ENCODE measurements around the gene CDK16. TPM values are rescaled to one million over a fixed set of nuclear protein-coding genes. Genes with fewer than 3 reads are reported as not detected.

CDK16 gene
- polyA plus RNA-seq, 4 donors: 48.9 to 75.8 (median 57.2) TPM

GRCh38 chrX:47189906-47190305 is 28.6 kb upstream of the CDK16 start:
- peaks cover 0 to 4% (median 0%) of the 10 kb centered on the region in 3 donors for H3K4me1 ChIP-seq (ENCODE audit: control insufficient read depth in 3 of 3, insufficient read depth in 2 of 3, low read depth in 1 of 3, low read length in 2 of 3)
- H3K27ac ChIP-seq (ENCODE audit: low read depth in 1 of 3, low read length in 2 of 3): no peak overlapping the region
- no peaks in the 10 kb centered on the region for H3K27me3 ChIP-seq (ENCODE audit: control insufficient read depth in 3 of 3, insufficient read depth in 3 of 3, low read length in 3 of 3)
- 73 to 81% (median 76%) methylated on average over 19 of the region's 19 CpGs for WGBS, 3 donors
- peaks cover 0 to 26% (median 8%) of the 10 kb centered on the region in 3 donors for H3K36me3 ChIP-seq (ENCODE audit: control insufficient read depth in 3 of 3, insufficient read depth in 2 of 3, low read depth in 1 of 3, low read length in 3 of 3)
- no peak overlapping the region for H3K4me3 ChIP-seq (ENCODE audit: low read depth in 1 of 3, low read length in 3 of 3)
- DNase-seq (no peak), FAIRE-seq (no peak)
- no peaks in the 10 kb centered on the region for H3K9me3 ChIP-seq (ENCODE audit: control insufficient read depth in 2 of 2, insufficient read depth in 1 of 2, low read depth in 1 of 2, low read length in 1 of 2)

- no peak for FAIRE-seq
- WGBS, 3 donors: 3 to 28% (median 8%) methylated on average over 36 to 40 of the region's 40 CpGs
Measured at GRCh38 chrX:47190445-47191269, 27.8 kb upstream of the CDK16 start.

GRCh38 chrX:47191331-47191730 is 27.1 kb upstream of the CDK16 start:
- H3K27ac ChIP-seq (ENCODE audit: low read depth in 1 of 3, low read length in 2 of 3): peak overlapping the region in 1 of 3 donors; percentile 85
- peak; percentile 36 to 38 for DNase-seq

More at GRCh38 chrX:47190445-47191269, 27.8 kb upstream of the CDK16 start:
- DNase-seq: peak; percentile 84 to 88
- H3K27me3 ChIP-seq (ENCODE audit: control insufficient read depth in 3 of 3, insufficient read depth in 3 of 3, low read length in 3 of 3): no peaks in the 10 kb centered on the region
- H3K27ac ChIP-seq (ENCODE audit: low read depth in 1 of 3, low read length in 2 of 3): peak overlapping the region in 1 of 3 donors; percentile 85
- peak overlapping the region; percentile 19 to 60 (median 44) for H3K4me3 ChIP-seq (ENCODE audit: low read depth in 1 of 3, low read length in 3 of 3)
- peaks cover 0 to 21% (median 5%) of the 10 kb centered on the region in 3 donors for H3K36me3 ChIP-seq (ENCODE audit: control insufficient read depth in 3 of 3, insufficient read depth in 2 of 3, low read depth in 1 of 3, low read length in 3 of 3)
- peaks cover 0 to 7% (median 0%) of the 10 kb centered on the region in 3 donors for H3K4me1 ChIP-seq (ENCODE audit: control insufficient read depth in 3 of 3, insufficient read depth in 2 of 3, low read depth in 1 of 3, low read length in 2 of 3)
- H3K9me3 ChIP-seq (ENCODE audit: control insufficient read depth in 2 of 2, insufficient read depth in 1 of 2, low read depth in 1 of 2, low read length in 1 of 2): no peaks in the 10 kb centered on the region

GRCh38 chrX:47191806-47192401 is 26.6 kb upstream of the CDK16 start:
- no peak for FAIRE-seq
- no peak for DNase-seq
- H3K36me3 ChIP-seq (ENCODE audit: control insufficient read depth in 3 of 3, insufficient read depth in 2 of 3, low read depth in 1 of 3, low read length in 3 of 3): peaks cover 0 to 18% (median 0%) of the 10 kb centered on the region in 3 donors
- no peaks in the 10 kb centered on the region for H3K9me3 ChIP-seq (ENCODE audit: control insufficient read depth in 2 of 2, insufficient read depth in 1 of 2, low read depth in 1 of 2, low read length in 1 of 2)
- peak overlapping the region in 1 of 3 donors; percentile 60 for H3K4me3 ChIP-seq (ENCODE audit: low read depth in 1 of 3, low read length in 3 of 3)
- no peaks in the 10 kb centered on the region for H3K27me3 ChIP-seq (ENCODE audit: control insufficient read depth in 3 of 3, insufficient read depth in 3 of 3, low read length in 3 of 3)
- peak overlapping the region in 1 of 3 donors; percentile 85 for H3K27ac ChIP-seq (ENCODE audit: low read depth in 1 of 3, low read length in 2 of 3)
- 38 to 49% (median 45%) methylated on average over 16 of the region's 16 CpGs for WGBS, 3 donors
- H3K4me1 ChIP-seq (ENCODE audit: control insufficient read depth in 3 of 3, insufficient read depth in 2 of 3, low read depth in 1 of 3, low read length in 2 of 3): peaks cover 0 to 15% (median 5%) of the 10 kb centered on the region in 3 donors

More at GRCh38 chrX:47191331-47191730, 27.1 kb upstream of the CDK16 start:
- FAIRE-seq: no peak
- peaks cover 0 to 13% (median 5%) of the 10 kb centered on the region in 3 donors for H3K4me1 ChIP-seq (ENCODE audit: control insufficient read depth in 3 of 3, insufficient read depth in 2 of 3, low read depth in 1 of 3, low read length in 2 of 3)
- 5 to 29% (median 8%) methylated on average over 25 to 26 of the region's 26 CpGs for WGBS, 3 donors
- no peaks in the 10 kb centered on the region for H3K9me3 ChIP-seq (ENCODE audit: control insufficient read depth in 2 of 2, insufficient read depth in 1 of 2, low read depth in 1 of 2, low read length in 1 of 2)
- peak overlapping the region; percentile 19 to 60 (median 44) for H3K4me3 ChIP-seq (ENCODE audit: low read depth in 1 of 3, low read length in 3 of 3)
- peaks cover 0 to 22% (median 1%) of the 10 kb centered on the region in 3 donors for H3K36me3 ChIP-seq (ENCODE audit: control insufficient read depth in 3 of 3, insufficient read depth in 2 of 3, low read depth in 1 of 3, low read length in 3 of 3)
- H3K27me3 ChIP-seq (ENCODE audit: control insufficient read depth in 3 of 3, insufficient read depth in 3 of 3, low read length in 3 of 3): no peaks in the 10 kb centered on the region

GRCh38 chrX:47193475-47194193 is 24.8 kb upstream of the CDK16 start, which contains the start of gene UBA1:
UBA1 (plus strand) TSS chrX:47193829; CDS start chrX:47198803, 4,974 bp downstream.
- H3K9me3 ChIP-seq (ENCODE audit: control insufficient read depth in 2 of 2, insufficient read depth in 1 of 2, low read depth in 1 of 2, low read length in 1 of 2): no peaks in the 10 kb centered on the region
- WGBS, 3 donors: 0 to 1% (median 0%) methylated on average over 20 to 50 of the region's 50 CpGs
- peaks cover 0 to 24% (median 5%) of the 10 kb centered on the region in 3 donors for H3K4me1 ChIP-seq (ENCODE audit: control insufficient read depth in 3 of 3, insufficient read depth in 2 of 3, low read depth in 1 of 3, low read length in 2 of 3)
- peak within 1 kb of the TSS; percentile 77 to 97 (median 91) for H3K4me3 ChIP-seq (ENCODE audit: low read depth in 1 of 3, low read length in 3 of 3)
- peaks cover 0 to 24% (median 2%) of the 10 kb centered on the region in 3 donors for H3K36me3 ChIP-seq (ENCODE audit: control insufficient read depth in 3 of 3, insufficient read depth in 2 of 3, low read depth in 1 of 3, low read length in 3 of 3)
- H3K27ac ChIP-seq (ENCODE audit: low read depth in 1 of 3, low read length in 2 of 3): peak within 1 kb of the TSS; percentile 85 to 97 (median 93)
- H3K27me3 ChIP-seq (ENCODE audit: control insufficient read depth in 3 of 3, insufficient read depth in 3 of 3, low read length in 3 of 3): no peaks in the 10 kb centered on the region
- FAIRE-seq (no peak), DNase-seq (peak; percentile 95)

GRCh38 chrX:47194194-47194787 is 24.2 kb upstream of the CDK16 start:
- no peaks in the 10 kb centered on the region for H3K9me3 ChIP-seq (ENCODE audit: control insufficient read depth in 2 of 2, insufficient read depth in 1 of 2, low read depth in 1 of 2, low read length in 1 of 2)
- peaks cover 0 to 30% (median 5%) of the 10 kb centered on the region in 3 donors for H3K4me1 ChIP-seq (ENCODE audit: control insufficient read depth in 3 of 3, insufficient read depth in 2 of 3, low read depth in 1 of 3, low read length in 2 of 3)
- H3K4me3 ChIP-seq (ENCODE audit: low read depth in 1 of 3, low read length in 3 of 3): peak overlapping the region; percentile 77 to 97 (median 91)
- peak overlapping the region; percentile 85 to 97 (median 93) for H3K27ac ChIP-seq (ENCODE audit: low read depth in 1 of 3, low read length in 2 of 3)
- no peaks in the 10 kb centered on the region for H3K27me3 ChIP-seq (ENCODE audit: control insufficient read depth in 3 of 3, insufficient read depth in 3 of 3, low read length in 3 of 3)
- WGBS, 3 donors: 4 to 14% (median 11%) methylated on average over 14 of the region's 14 CpGs
- peaks cover 0 to 31% (median 8%) of the 10 kb centered on the region in 3 donors for H3K36me3 ChIP-seq (ENCODE audit: control insufficient read depth in 3 of 3, insufficient read depth in 2 of 3, low read depth in 1 of 3, low read length in 3 of 3)
- DNase-seq (peak in 1 of 2 donors; percentile 42), FAIRE-seq (no peak)

- WGBS, 3 donors: 39 to 56% (median 44%) methylated on average over 3 of the region's 3 CpGs
- FAIRE-seq: no peak
Measured at GRCh38 chrX:47196098-47196497, 22.4 kb upstream of the CDK16 start.

More at GRCh38 chrX:47196098-47196497, 22.4 kb upstream of the CDK16 start:
- H3K36me3 ChIP-seq (ENCODE audit: control insufficient read depth in 3 of 3, insufficient read depth in 2 of 3, low read depth in 1 of 3, low read length in 3 of 3): peaks cover 4 to 48% (median 19%) of the 10 kb centered on the region in 3 donors
- peaks cover 0 to 40% (median 5%) of the 10 kb centered on the region in 3 donors for H3K4me1 ChIP-seq (ENCODE audit: control insufficient read depth in 3 of 3, insufficient read depth in 2 of 3, low read depth in 1 of 3, low read length in 2 of 3)
- no peak overlapping the region for H3K4me3 ChIP-seq (ENCODE audit: low read depth in 1 of 3, low read length in 3 of 3)
- no peaks in the 10 kb centered on the region for H3K9me3 ChIP-seq (ENCODE audit: control insufficient read depth in 2 of 2, insufficient read depth in 1 of 2, low read depth in 1 of 2, low read length in 1 of 2)
- no peak overlapping the region for H3K27ac ChIP-seq (ENCODE audit: low read depth in 1 of 3, low read length in 2 of 3)
- DNase-seq: no peak
- no peaks in the 10 kb centered on the region for H3K27me3 ChIP-seq (ENCODE audit: control insufficient read depth in 3 of 3, insufficient read depth in 3 of 3, low read length in 3 of 3)

Data from small intestine (tissue), 7 donors.